PC-3 (cell line): ENCODE data around the gene GRIN3B. TPM values are rescaled to one million over a fixed set of nuclear protein-coding genes. Genes with fewer than 3 reads are reported as not detected.
"Not testable (repeated sequence)": the region's sequence is repeated elsewhere in the genome, so short reads cannot be mapped to it uniquely, and the experiment has no call there.

Experiments used
- ATAC-seq: fragments of 200-7000 bp; cut with Tn5 transposase; 2 replicates; pipeline ENCODE4 v1.9.1; 2020; ENCODE audit warnings: mild to moderate bottlenecking, moderate library complexity
- BruUV-seq: library from RNA; stranded (reverse); fragments of 400-500 nt; replicated peaks from 2 replicates; lab custom pipeline; 2021; lab: Mats Ljungman, UMichigan
- CTCF ChIA-PET: fragments of 300-600 bp; sonication (Branson Sonifier 250); formaldehyde crosslinking; loops from one replicate; lab custom pipeline; 2022; ENCODE audit warnings: antibody characterized with exemption; lab: Charles Lee
- POLR2A ChIA-PET: fragments of 300-600 bp; sonication (Branson Sonifier 250); formaldehyde crosslinking; loops from one replicate; lab custom pipeline; 2022; ENCODE audit warnings: antibody characterized with exemption; ENCODE audit not compliant: unreplicated experiment; lab: Charles Lee
- DNase-seq: peaks from one replicate; pipeline ENCODE4 v3.0.0-alpha.2; 2015
- H2AFZ ChIP-seq: fragments of 300-600 bp; sonication (generic); 2 replicates; pipeline ENCODE4 v1.6.0; 2016; ENCODE audit warnings: antibody characterized with exemption, low read length
- H3F3A ChIP-seq: fragments of 300-600 bp; sonication (generic); one replicate; pipeline ENCODE4 v1.6.0; 2017; ENCODE audit warnings: antibody characterized with exemption, low read length, control low read depth, mild to moderate bottlenecking; ENCODE audit not compliant: unreplicated experiment
- H3K27ac ChIP-seq: fragments of 300-600 bp; sonication (generic); 2 replicates; pipeline ENCODE4 v1.5.1; 2016; ENCODE audit warnings: mild to moderate bottlenecking, low read length
- H3K27me3 ChIP-seq: fragments of 300-600 bp; sonication (generic); 2 replicates; pipeline ENCODE4 v1.6.1; 2016; ENCODE audit warnings: low read length, mixed read lengths
- H3K36me3 ChIP-seq: fragments of 300-600 bp; sonication (generic); 2 replicates; pipeline ENCODE4 v1.6.1; 2016; ENCODE audit warnings: low read depth, mixed run types, low read length, mixed read lengths
- H3K4me1 ChIP-seq: fragments of 300-600 bp; sonication (generic); 2 replicates; pipeline ENCODE4 v1.5.1; 2016; ENCODE audit warnings: low read length; ENCODE audit not compliant: insufficient read depth
- H3K4me2 ChIP-seq: fragments of 300-600 bp; sonication (generic); 2 replicates; pipeline ENCODE4 v1.6.0; 2016; ENCODE audit warnings: low read length
- H3K4me3 ChIP-seq: fragments of 300-600 bp; sonication (generic); 2 replicates; pipeline ENCODE4 v1.5.1; 2016; ENCODE audit warnings: mild to moderate bottlenecking, low read length, mixed read lengths
- H3K79me2 ChIP-seq: fragments of 300-600 bp; sonication (generic); 2 replicates; pipeline ENCODE4 v1.6.1; 2017; ENCODE audit warnings: low read length, mixed read lengths
- H3K9ac ChIP-seq: fragments of 300-600 bp; sonication (generic); 2 replicates; pipeline ENCODE4 v1.6.0; 2016; ENCODE audit warnings: mild to moderate bottlenecking, low read length
- H3K9me2 ChIP-seq: fragments of 300-600 bp; sonication (generic); replicated peaks from 2 replicates; pipeline ENCODE4 v1.6.1; 2016; ENCODE audit warnings: mixed run types, low read length, mixed read lengths
- H3K9me3 ChIP-seq: fragments of 300-600 bp; sonication (generic); 2 replicates; pipeline ENCODE4 v1.6.1; 2016; ENCODE audit warnings: low read length, mixed read lengths
- H4K20me1 ChIP-seq: fragments of 300-600 bp; sonication (generic); 2 replicates; pipeline ENCODE4 v1.6.1; 2016; ENCODE audit warnings: low read length, mixed read lengths
- CTCF ChIP-seq: fragments of 300-600 bp; sonication (generic); conservative IDR thresholded peaks from 2 replicates; pipeline ENCODE4 v1.5.1; 2017; ENCODE audit warnings: antibody characterized with exemption, low read depth, mild to moderate bottlenecking, low read length
- EZH2 ChIP-seq: fragments of 300-600 bp; sonication (generic); IDR thresholded peaks from one replicate; pipeline ENCODE4 v1.6.1; 2017; ENCODE audit warnings: antibody characterized with exemption, mild to moderate bottlenecking, low read length; ENCODE audit not compliant: unreplicated experiment
- EZH2phosphoT487 ChIP-seq: fragments of 300-600 bp; sonication (generic); IDR thresholded peaks from 2 replicates; pipeline ENCODE4 v1.6.1; 2018; ENCODE audit warnings: mild to moderate bottlenecking, antibody characterized with exemption, low read length, borderline replicate concordance
- intact Hi-C: fragments of 100-400 bp; cut with micrococcal nuclease; formaldehyde crosslinking; loops from 2 replicates; pipeline ENCODE4 v1.9.0; 2023
- total RNA-seq: library from RNA; depleted of rRNA; stranded (reverse); fragments of >200 nt; gene quantifications from 2 replicates; pipeline ENCODE4 v1.2.3, GENCODE V29; 2014

GRIN3B gene
- total RNA-seq, 1 experiment from 2014 or later = 0.69 TPM

GRCh38 chr19:1020868-1021425 is 20.7 kb downstream of the GRIN3B start, which contains the start of gene TMEM259:
Gene TMEM259 (minus strand): TSS chr19:1021123. CDS start chr19:1020996, 127 bp downstream.
- H3K9ac ChIP-seq = peak within 1 kb of the TSS; percentile 92
- H3K9me3 ChIP-seq = no peaks in the 10 kb centered on the region
- peak within 1 kb of the TSS; percentile 39 for H3K27ac ChIP-seq
- ATAC-seq (peak; percentile 76), DNase-seq (peak; percentile 93)
- H3K27me3 ChIP-seq = no peaks in the 10 kb centered on the region
- peak within 1 kb of the TSS; percentile 93 for H3K4me3 ChIP-seq
- no peaks in the 10 kb centered on the region for H3K9me2 ChIP-seq
- peaks cover 22% of the 10 kb centered on the region for H3K4me1 ChIP-seq
- TF ChIP-seq EZH2phosphoT487 = no peak
- no peaks in the 10 kb centered on the region for H3K36me3 ChIP-seq
- peaks cover 50% of the 10 kb centered on the region for H3K79me2 ChIP-seq
- H3K4me2 ChIP-seq = peak within 1 kb of the TSS; percentile 97
- ChIA-PET CTCF (no interaction called here), POLR2A (interaction anchor here (0.6 kb wide), 2 partner anchors 160 to 172 kb away, joined by 3 read pairs; no protein-coding TSS in a partner anchor)
- H2AFZ ChIP-seq = 0 out of 2 replicates have a peak within 1 kb of the TSS, but pooled peaks have one; percentile 12
- intact Hi-C loops = no loop called here
- no TSS peak for BruUV-seq
- no peaks in the 10 kb centered on the region for H3F3A ChIP-seq
- H4K20me1 ChIP-seq = peaks cover 40% of the 10 kb centered on the region

GRCh38 chr19:1023883-1024188 is 23.6 kb downstream of the GRIN3B start:
- H3K36me3 ChIP-seq, H3K4me1 ChIP-seq, H3K4me2 ChIP-seq, H3F3A ChIP-seq, ATAC-seq, H3K27ac ChIP-seq, intact Hi-C loops, H2AFZ ChIP-seq, H3K4me3 ChIP-seq, H3K27me3 ChIP-seq, CTCF ChIA-PET, BruUV-seq, DNase-seq, H3K9ac ChIP-seq, POLR2A ChIA-PET, H3K9me3 ChIP-seq, H3K9me2 ChIP-seq: not testable (repeated sequence)
- Histone ChIP-seq H3K79me2 (peaks cover 39% of the 10 kb centered on the region), H4K20me1 (peaks cover 14% of the 10 kb centered on the region)

- H3K9me2 ChIP-seq, H3K4me1 ChIP-seq, CTCF ChIA-PET, H3K9me3 ChIP-seq, H3K27me3 ChIP-seq, ATAC-seq, H3K27ac ChIP-seq, H4K20me1 ChIP-seq, H3F3A ChIP-seq, H3K9ac ChIP-seq, H2AFZ ChIP-seq, BruUV-seq, H3K36me3 ChIP-seq, H3K4me2 ChIP-seq, DNase-seq, H3K4me3 ChIP-seq: not testable (repeated sequence)
- POLR2A ChIA-PET = interaction anchor here (0.6 kb wide), 1 partner anchor 18 kb away, joined by 6 read pairs; no protein-coding TSS in a partner anchor
- H3K79me2 ChIP-seq = peaks cover 37% of the 10 kb centered on the region
- intact Hi-C loops = loop anchor here (5.0 kb wide), 1 partner anchor 77 kb away; the partner anchor contains the start of gene GPX4
Measured at GRCh38 chr19:1025080-1025479, 24.9 kb downstream of the GRIN3B start.

- no peaks in the 10 kb centered on the region for H3K27me3 ChIP-seq
- ChIA-PET CTCF (no interaction called here), POLR2A (interaction anchor here (0.5 to 0.7 kb wide), 7 partner anchors 19 to 430 kb away, joined by 3 to 15 read pairs (median 5); no protein-coding TSS in a partner anchor)
- no peaks in the 10 kb centered on the region for H3F3A ChIP-seq
- H3K4me2 ChIP-seq = peak within 1 kb of the TSS; percentile 92
- H3K4me1 ChIP-seq = no peaks in the 10 kb centered on the region; the same call in 1 of the 2 replicates
- H3K9me2 ChIP-seq = no peaks in the 10 kb centered on the region
- H3K27ac ChIP-seq = no peak within 1 kb of the TSS
- intact Hi-C loops = loop anchor here (5.0 kb wide), 1 partner anchor 76 kb away; the partner anchor contains the start of gene GPX4
- no peaks in the 10 kb centered on the region for H3K36me3 ChIP-seq
- DNase-seq (peak; percentile 66), ATAC-seq (peak; percentile 76)
- peak within 1 kb of the TSS; percentile 95 for H3K4me3 ChIP-seq
- H3K9me3 ChIP-seq = no peaks in the 10 kb centered on the region
- TF ChIP-seq EZH2phosphoT487 = no peak
- TF ChIP-seq CTCF = no peak
- TF ChIP-seq EZH2 = no peak
- peak within 1 kb of the TSS; percentile 64 for H3K9ac ChIP-seq
- H2AFZ ChIP-seq = peak within 1 kb of the TSS; percentile 89
- peaks cover 37% of the 10 kb centered on the region for H3K79me2 ChIP-seq
- no peaks in the 10 kb centered on the region for H4K20me1 ChIP-seq
- BruUV-seq = no TSS peak
Measured at GRCh38 chr19:1025960-1026782, 26.0 kb downstream of the GRIN3B start, which contains the start of gene CNN2. Gene CNN2 (plus strand): TSS chr19:1026608. CDS start chr19:1026662, 54 bp downstream.
